GM13976 (cell line): ENCODE results near the gene CALR3.

Experiments
- DNase-seq: peaks from one replicate; pipeline ENCODE4 v3.0.0; 2012; ENCODE audit warnings: low spot score
- CTCF ChIP-seq: IDR thresholded peaks from 2 replicates; pipeline ENCODE4 v1.5.1; 2012; ENCODE audit warnings: borderline replicate concordance, mild to moderate bottlenecking; ENCODE audit not compliant: insufficient read depth; ENCODE audit errors: extremely low read depth, missing control alignments, control extremely low read depth
- in situ Hi-C: fragments of 300-500 bp; cut with MboI; formaldehyde crosslinking; loops from one replicate; pipeline ENCODE4 v1.12.0; 2022; ENCODE audit warnings: low sequenced_read_pairs, mixed read lengths, inconsistent platforms; ENCODE audit not compliant: unreplicated experiment

The CALR3 gene

GRCh38 chr19:16429759-16430091, 66.2 kb downstream of the CALR3 start:
- TF ChIP-seq CTCF = no peak
- DNase-seq = no peak
- in situ Hi-C loops = no loop called here

DNA sequence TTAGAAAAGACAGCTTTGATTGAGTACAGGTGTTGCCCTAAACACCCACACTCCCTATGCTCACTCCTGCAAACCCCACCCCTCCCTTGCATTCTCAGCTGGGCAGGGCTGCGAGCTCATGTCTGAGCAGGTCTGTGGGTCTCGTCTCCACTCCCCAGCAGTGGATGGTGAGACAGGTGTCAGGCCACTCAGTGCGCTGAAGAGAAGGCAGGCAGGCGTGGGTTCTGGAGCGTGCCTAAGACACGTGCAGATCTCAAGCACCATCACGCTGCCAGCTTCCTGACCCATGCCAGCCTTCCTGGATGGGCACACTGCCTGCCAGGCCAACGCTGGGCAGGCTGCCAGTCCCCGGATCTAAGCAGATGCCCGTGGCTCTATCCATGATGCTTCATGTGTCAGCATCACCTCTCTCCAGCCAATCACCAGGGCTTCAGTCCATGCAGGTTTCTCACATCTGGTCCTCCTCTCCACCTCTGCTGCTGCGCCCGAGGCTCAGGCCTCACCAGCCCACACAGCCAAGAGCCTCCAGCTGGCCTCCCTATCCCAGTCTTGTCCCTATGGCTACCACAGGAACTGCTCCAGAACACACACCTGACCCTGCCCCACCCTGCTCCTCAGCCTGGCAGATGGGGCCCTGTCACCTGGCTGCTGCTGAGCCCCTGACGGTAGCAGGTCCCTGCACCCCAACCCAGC, 66.8 kb downstream of the CALR3 start:
- no peak for TF ChIP-seq CTCF
- in situ Hi-C loops = no loop called here
- DNase-seq = no peak
